IMR-90 (cell line): Measurements from ENCODE around the gene ETHE1. TPM values are rescaled to one million over a fixed set of nuclear protein-coding genes. Genes with fewer than 3 reads are reported as not detected.

Experiments used
- ATAC-seq: fragments of 200-7000 bp; cut with Tn5 transposase; 2 replicates; pipeline ENCODE4 v1.9.1; 2020; ENCODE audit warnings: low read depth, mild to moderate bottlenecking, moderate library complexity
- BruUV-seq: library from RNA; stranded (reverse); fragments of 400-500 nt; replicated peaks from 2 replicates; lab custom pipeline; 2021; lab: Mats Ljungman, UMichigan
- CTCF ChIA-PET: fragments of 300-600 bp; formaldehyde crosslinking; extraction: SDS; loops from one replicate; lab custom pipeline; 2021; ENCODE audit warnings: antibody characterized with exemption; lab: Yijun Ruan, JAX
- POLR2A ChIA-PET: fragments of 300-600 bp; sonication (Branson Sonifier 250); formaldehyde crosslinking; loops from one replicate; lab custom pipeline; 2022; ENCODE audit warnings: antibody characterized with exemption; ENCODE audit not compliant: unreplicated experiment; lab: Charles Lee
- DNase-seq: peaks from one replicate; pipeline ENCODE4 v3.0.0; 2013
- H2AFZ ChIP-seq: replicated peaks from 2 replicates; pipeline ENCODE3; 2013; ENCODE audit warnings: low read length, mild to moderate bottlenecking; ENCODE audit not compliant: poor library complexity
- H2AK5ac ChIP-seq: 2 replicates; pipeline ENCODE4 v1.6.1; 2013; ENCODE audit warnings: low read depth, low read length, inconsistent platforms
- H2AK9ac ChIP-seq: replicated peaks from 2 replicates; pipeline ENCODE3; 2013; ENCODE audit warnings: mild to moderate bottlenecking, low read depth, low read length, moderate library complexity; ENCODE audit not compliant: poor library complexity
- H2BK120ac ChIP-seq: 2 replicates; pipeline ENCODE4 v1.6.1; 2013; ENCODE audit warnings: low read depth, low read length, inconsistent platforms
- H2BK15ac ChIP-seq: 3 replicates; pipeline ENCODE4 v1.6.1; 2013; ENCODE audit warnings: low read depth, low read length, inconsistent platforms
- H2BK20ac ChIP-seq: 2 replicates; pipeline ENCODE4 v1.6.1; 2013; ENCODE audit warnings: low read depth, mild to moderate bottlenecking, inconsistent platforms, low read length, moderate library complexity
- H2BK5ac ChIP-seq: 2 replicates; pipeline ENCODE4 v1.6.1; 2013; ENCODE audit warnings: mild to moderate bottlenecking, low read depth, low read length, inconsistent platforms; ENCODE audit not compliant: poor library complexity, severe bottlenecking
- H3K14ac ChIP-seq: replicated peaks from 2 replicates; pipeline ENCODE4 v1.6.1; 2013; ENCODE audit warnings: low read depth, low read length, inconsistent platforms
- H3K18ac ChIP-seq: 2 replicates; pipeline ENCODE4 v1.6.1; 2013; ENCODE audit warnings: low read depth, low read length, control low read depth
- H3K23ac ChIP-seq: 2 replicates; pipeline ENCODE4 v1.6.1; 2013; ENCODE audit warnings: low read depth, low read length, inconsistent platforms
- H3K27ac ChIP-seq: 2 replicates; pipeline ENCODE4 v1.5.1; 2013; ENCODE audit warnings: mild to moderate bottlenecking, control low read depth, low read length; ENCODE audit not compliant: insufficient read depth
- H3K27me3 ChIP-seq: 2 replicates; pipeline ENCODE4 v1.6.1; 2013; ENCODE audit warnings: low read length; ENCODE audit not compliant: control insufficient read depth, insufficient read depth
- H3K36me3 ChIP-seq: 2 replicates; pipeline ENCODE4 v1.6.1; 2013; ENCODE audit warnings: low read length, mixed read lengths; ENCODE audit not compliant: control insufficient read depth, insufficient read depth
- H3K4ac ChIP-seq: 2 replicates; pipeline ENCODE4 v1.6.1; 2013; ENCODE audit warnings: low read depth, low read length, inconsistent platforms
- H3K4me1 ChIP-seq: 2 replicates; pipeline ENCODE4 v1.6.1; 2013; ENCODE audit warnings: low read length, mixed read lengths; ENCODE audit not compliant: control insufficient read depth, insufficient read depth
- H3K4me2 ChIP-seq: 2 replicates; pipeline ENCODE4 v1.6.1; 2013; ENCODE audit warnings: low read depth, mild to moderate bottlenecking, control low read depth, low read length, moderate library complexity
- H3K4me3 ChIP-seq: 2 replicates; pipeline ENCODE4 v1.5.1; 2013; ENCODE audit warnings: low read depth, mild to moderate bottlenecking, control low read depth, low read length, moderate library complexity; ENCODE audit not compliant: insufficient read depth
- H3K56ac ChIP-seq: 2 replicates; pipeline ENCODE4 v1.6.1; 2013; ENCODE audit warnings: low read length, inconsistent platforms; ENCODE audit not compliant: insufficient read depth; ENCODE audit errors: extremely low read depth
- H3K79me1 ChIP-seq, 2 experiments: 2 replicates each; pipeline ENCODE4 v1.6.1; 2013; ENCODE audit warnings: low read length in 2 of 2, inconsistent platforms in 1 of 2, low read depth in 1 of 2
- H3K9ac ChIP-seq: 2 replicates; pipeline ENCODE4 v1.6.1; 2013; ENCODE audit warnings: low read depth, low read length, control low read depth
- H3K9me1 ChIP-seq: 2 replicates; pipeline ENCODE4 v1.6.1; 2013; ENCODE audit warnings: low read length, inconsistent platforms; ENCODE audit not compliant: insufficient read depth
- H3K9me3 ChIP-seq: 2 replicates; pipeline ENCODE4 v1.6.1; 2013; ENCODE audit warnings: low read length; ENCODE audit not compliant: control insufficient read depth, insufficient read depth
- H4K20me1 ChIP-seq: 2 replicates; pipeline ENCODE4 v1.6.1; 2013; ENCODE audit warnings: low read length, inconsistent platforms; ENCODE audit not compliant: insufficient read depth
- H4K5ac ChIP-seq: 2 replicates; pipeline ENCODE4 v1.6.1; 2013; ENCODE audit warnings: mild to moderate bottlenecking, low read depth, low read length, control low read depth
- H4K8ac ChIP-seq, 2 experiments: 2 replicates each; pipeline ENCODE4 v1.6.1; 2013; ENCODE audit warnings: low read depth in 2 of 2, low read length in 2 of 2, control low read depth in 1 of 2, inconsistent platforms in 1 of 2
- H4K91ac ChIP-seq: 2 replicates; pipeline ENCODE4 v1.6.1; 2013; ENCODE audit warnings: low read depth, low read length, inconsistent platforms; ENCODE audit not compliant: insufficient read depth
- BHLHE40 ChIP-seq: fragments of 150-350 bp; IDR thresholded peaks from 2 replicates; pipeline ENCODE4 v1.6.1; 2016; ENCODE audit warnings: mild to moderate bottlenecking, low read depth, low read length
- CEBPB ChIP-seq: IDR thresholded peaks from 2 replicates; pipeline ENCODE4 v1.6.1; 2012; ENCODE audit warnings: low read depth, low read length, improper control_type of control experiment
- WGBS, 2 experiments: methylation state at CpG; one replicate each; pipeline versions ENCODE4 v1.1.5 to v1.1.7; 2013; ENCODE audit warnings: missing lambda C conversion rate in 2 of 2; ENCODE audit not compliant: insufficient read length in 1 of 2; ENCODE audit errors: extremely low coverage in 2 of 2; 5-methylcytosine and 5-hydroxymethylcytosine counted together
- dilution Hi-C: fragments of 300-500 bp; cut with HindIII; formaldehyde crosslinking; loops from one replicate; pipeline ENCODE4 v1.14.3; 2018; ENCODE audit warnings: low sequenced_read_pairs; ENCODE audit not compliant: unreplicated experiment
- in situ Hi-C: fragments of 300-500 bp; cut with MboI; formaldehyde crosslinking; loops from 3 replicates; pipeline ENCODE4 v1.14.3; 2019; ENCODE audit warnings: low sequenced_read_pairs, inconsistent platforms, mixed read lengths
- intact Hi-C: fragments of 100-400 bp; cut with micrococcal nuclease; formaldehyde crosslinking; loops from 2 replicates; pipeline ENCODE4 v1.10.0; 2022
- polyA plus RNA-seq, 3 experiments: library from polyadenylated mRNA; depleted of rRNA; stranded (reverse); fragments of >200 nt; gene quantifications; 2 replicates each; pipeline ENCODE4 v1.2.3, GENCODE V29; 2012; ENCODE audit warnings: low replicate concordance in 1 of 3
- total RNA-seq: library from RNA; depleted of rRNA; stranded (reverse); fragments of >200 nt; gene quantifications from 2 replicates; pipeline ENCODE4 v1.2.3, GENCODE V29; 2012

Gene ETHE1
- total and polyA plus RNA-seq, 2 of the 4 experiments (the other 2 are of a cell fraction): 161 to 233 TPM

DNA sequence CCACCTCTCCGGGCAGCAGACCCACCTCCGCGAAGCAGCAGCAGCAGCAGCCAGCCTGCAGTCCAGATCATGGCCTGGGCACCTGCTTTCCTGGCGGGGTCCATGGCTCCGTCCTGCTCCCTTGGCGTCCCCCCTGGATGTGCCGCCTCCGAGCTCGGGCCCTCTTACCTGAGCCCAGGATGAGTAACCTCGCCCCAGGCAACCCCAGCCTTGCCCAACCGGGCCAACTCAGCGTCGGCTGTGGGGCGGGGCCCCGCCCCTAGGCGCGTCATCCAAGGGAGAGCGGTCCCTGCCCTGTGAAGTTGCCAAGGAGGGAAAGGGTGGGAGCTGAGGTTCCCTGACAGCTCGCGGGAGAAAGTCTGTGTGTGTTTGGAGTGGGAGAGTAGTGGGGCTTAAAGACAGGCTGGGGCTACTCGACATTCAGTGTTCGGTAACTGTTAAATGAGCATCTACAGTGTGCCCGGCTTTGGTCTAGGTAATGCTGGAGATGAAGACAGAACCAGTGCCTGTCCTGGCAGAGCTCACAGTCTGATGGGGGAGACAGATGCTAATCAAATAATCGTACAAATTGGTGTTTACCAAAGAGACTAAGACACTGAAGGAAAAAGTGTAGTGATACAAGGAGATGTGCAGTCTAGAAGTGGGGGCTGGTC lies 61.4 kb downstream of the ETHE1 start, which contains the start of gene LYPD3:
Gene LYPD3 (minus strand): TSS at position 141 of the 653 bp plus-strand sequence. CDS start 37 bp downstream, at position 104.
- peak within 1 kb of the TSS; percentile 96 for H2AFZ ChIP-seq
- no peak within 1 kb of the TSS for H2AK9ac ChIP-seq
- H2BK15ac ChIP-seq: peak within 1 kb of the TSS; percentile 76; the same call in 1 of the 3 replicates
- H2BK5ac ChIP-seq: no peak within 1 kb of the TSS
- no peaks in the 10 kb centered on the region for H3K27me3 ChIP-seq
- ATAC-seq (no peak), DNase-seq (peak; percentile 31)
- no TSS peak for BruUV-seq
- H2AK5ac ChIP-seq: peak within 1 kb of the TSS; percentile 93
- peak within 1 kb of the TSS in 1 of 2 experiments; percentile 51; a peak in 2 of 4 replicates for H4K8ac ChIP-seq
- H3K27ac ChIP-seq: no peak within 1 kb of the TSS
- ChIA-PET POLR2A (no interaction called here), CTCF (no interaction called here)
- H3K23ac ChIP-seq: peak within 1 kb of the TSS; percentile 32; the same call in 1 of the 2 replicates
- H3K4me3 ChIP-seq: no peak within 1 kb of the TSS
- intact Hi-C loops (no loop called here), dilution Hi-C loops (no loop called here), in situ Hi-C loops (no loop called here)
- no peaks in the 10 kb centered on the region for H3K36me3 ChIP-seq
- peaks cover 18% of the 10 kb centered on the region for H3K4me1 ChIP-seq
- no peak within 1 kb of the TSS for H4K5ac ChIP-seq
- H3K56ac ChIP-seq: no peak within 1 kb of the TSS
- H3K9ac ChIP-seq: no peak within 1 kb of the TSS
- no peak within 1 kb of the TSS for H3K4me2 ChIP-seq
- peaks cover 12% of the 10 kb centered on the region for H3K9me1 ChIP-seq
- 32% methylated on average over 16 of the region's 24 CpGs; no CpG with 5 or more reads in 1 of the 2 experiments for WGBS, 2 experiments
- no peaks in the 10 kb centered on the region for H3K9me3 ChIP-seq
- peak within 1 kb of the TSS; percentile 27 for H2BK20ac ChIP-seq
- TF ChIP-seq CEBPB: peak; percentile 58; the same call in 1 of the 2 replicates
- no peak for TF ChIP-seq BHLHE40
- peak within 1 kb of the TSS; percentile 70 for H3K14ac ChIP-seq
- H4K20me1 ChIP-seq: no peaks in the 10 kb centered on the region
- peak within 1 kb of the TSS; percentile 33 for H2BK120ac ChIP-seq
- H3K4ac ChIP-seq: peak within 1 kb of the TSS; percentile 41
- H4K91ac ChIP-seq: peak within 1 kb of the TSS; percentile 14; the same call in 1 of the 2 replicates
- no peaks in the 10 kb centered on the region for H3K79me1 ChIP-seq
- H3K18ac ChIP-seq: no peak within 1 kb of the TSS
